GM21447 (cell line): ENCODE measurements around the gene HLA-DQA1.
A peak's percentile ranks its signal among the peaks of the same experiment; 100 is the strongest.
"Not testable (repeated sequence)": the region's sequence is repeated elsewhere in the genome, so short reads cannot be mapped to it uniquely, and the experiment has no call there.

Experiments
- ATAC-seq: cut with Tn5 transposase; IDR thresholded peaks from one replicate; pipeline ENCODE4 v1.9.1; 2021; ENCODE audit not compliant: unreplicated experiment

The HLA-DQA1 gene

GRCh38 chr6:32621372-32621771 lies 15.8 kb upstream of the HLA-DQA1 start:
- ATAC-seq, result no peak

GRCh38 chr6:32622545-32623401 lies 14.4 kb upstream of the HLA-DQA1 start:
- peak; percentile 62 for ATAC-seq

GRCh38 chr6:32623693-32624092 lies 13.5 kb upstream of the HLA-DQA1 start:
- ATAC-seq, result no peak

GRCh38 chr6:32624565-32624964 lies 12.6 kb upstream of the HLA-DQA1 start:
- no peak for ATAC-seq

- ATAC-seq, result no peak
Observed at GRCh38 chr6:32625137-32625536, 12.1 kb upstream of the HLA-DQA1 start.

- no peak for ATAC-seq
Observed at GRCh38 chr6:32627249-32627648, 10.0 kb upstream of the HLA-DQA1 start.

GRCh38 chr6:32627831-32628230 lies 9.4 kb upstream of the HLA-DQA1 start:
- ATAC-seq, result no peak

- not testable (repeated sequence) for ATAC-seq
Observed at GRCh38 chr6:32629793-32630192, 7.4 kb upstream of the HLA-DQA1 start.

GRCh38 chr6:32635526-32636123 lies 1.6 kb upstream of the HLA-DQA1 start:
- ATAC-seq, result no peak

- ATAC-seq, result no peak
Observed at GRCh38 chr6:32637883-32638282, 677 bp downstream of the HLA-DQA1 start.

- ATAC-seq, result no peak
Observed at GRCh38 chr6:32638532-32639219, 1.5 kb downstream of the HLA-DQA1 start.

- ATAC-seq, result no peak
Observed at GRCh38 chr6:32639440-32640394, 2.5 kb downstream of the HLA-DQA1 start.

- no peak for ATAC-seq
Observed at GRCh38 chr6:32641122-32641521, 3.9 kb downstream of the HLA-DQA1 start.

GRCh38 chr6:32641785-32642719 lies 4.8 kb downstream of the HLA-DQA1 start:
- not testable (repeated sequence) for ATAC-seq

GRCh38 chr6:32642720-32643106 lies 5.5 kb downstream of the HLA-DQA1 start:
- ATAC-seq, result no peak

- no peak for ATAC-seq
Observed at GRCh38 chr6:32643904-32644303, 6.7 kb downstream of the HLA-DQA1 start.

GRCh38 chr6:32645047-32645703 lies 8.0 kb downstream of the HLA-DQA1 start:
- ATAC-seq, result no peak

- no peak for ATAC-seq
Observed at GRCh38 chr6:32655203-32655710, 18.1 kb downstream of the HLA-DQA1 start.

- ATAC-seq, result not testable (repeated sequence)
Observed at GRCh38 chr6:32657329-32657728, 20.1 kb downstream of the HLA-DQA1 start.
